Loucy (cell line): Measurements from ENCODE around the gene ASGR2.

ENCODE experiments used
- EZH2phosphoT487 ChIP-seq: fragments of 200-600 bp; IDR thresholded peaks from 2 replicates; pipeline ENCODE4 v1.6.1; 2018; ENCODE audit warnings: antibody characterized with exemption, mild to moderate bottlenecking, moderate library complexity, borderline replicate concordance
- TF ChIP-seq, protein P1 (sequence below): fragments of 200-600 bp; sonication (generic); conservative IDR thresholded peaks from 2 replicates; pipeline ENCODE4 v1.5.1; 2014; ENCODE audit warnings: mild to moderate bottlenecking, antibody characterized with exemption, low read length

DNA sequence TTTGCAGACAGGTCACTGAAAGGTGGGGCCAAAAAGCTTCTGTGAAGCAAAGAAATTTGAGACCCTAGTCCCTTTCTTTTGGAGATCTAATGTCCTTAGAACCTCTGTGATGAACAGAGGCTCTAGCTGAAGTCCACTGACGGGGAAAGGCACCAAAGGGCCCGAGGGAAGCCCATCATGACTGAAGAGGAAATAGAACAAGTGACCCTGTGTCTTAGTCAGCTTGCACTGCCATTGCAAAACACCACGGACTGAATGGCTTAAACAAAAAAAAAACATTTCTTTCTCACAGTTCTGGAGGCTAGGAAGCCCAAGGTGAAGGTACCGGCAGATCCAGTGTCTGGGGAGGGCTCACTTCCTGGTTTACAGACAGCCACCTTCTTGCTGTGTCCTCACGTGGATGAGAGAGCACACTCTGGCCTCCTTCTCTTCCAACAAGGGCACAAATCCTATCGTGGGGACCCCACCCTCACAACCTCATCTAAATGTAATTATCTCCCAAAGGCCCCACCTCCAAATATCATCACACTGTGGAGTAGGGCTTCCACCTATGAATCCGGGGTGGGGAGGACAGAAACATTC, 24.3 kb upstream of the ASGR2 start:
- TF ChIP-seq EZH2phosphoT487, result no peak
- TF ChIP-seq, protein P1, sequence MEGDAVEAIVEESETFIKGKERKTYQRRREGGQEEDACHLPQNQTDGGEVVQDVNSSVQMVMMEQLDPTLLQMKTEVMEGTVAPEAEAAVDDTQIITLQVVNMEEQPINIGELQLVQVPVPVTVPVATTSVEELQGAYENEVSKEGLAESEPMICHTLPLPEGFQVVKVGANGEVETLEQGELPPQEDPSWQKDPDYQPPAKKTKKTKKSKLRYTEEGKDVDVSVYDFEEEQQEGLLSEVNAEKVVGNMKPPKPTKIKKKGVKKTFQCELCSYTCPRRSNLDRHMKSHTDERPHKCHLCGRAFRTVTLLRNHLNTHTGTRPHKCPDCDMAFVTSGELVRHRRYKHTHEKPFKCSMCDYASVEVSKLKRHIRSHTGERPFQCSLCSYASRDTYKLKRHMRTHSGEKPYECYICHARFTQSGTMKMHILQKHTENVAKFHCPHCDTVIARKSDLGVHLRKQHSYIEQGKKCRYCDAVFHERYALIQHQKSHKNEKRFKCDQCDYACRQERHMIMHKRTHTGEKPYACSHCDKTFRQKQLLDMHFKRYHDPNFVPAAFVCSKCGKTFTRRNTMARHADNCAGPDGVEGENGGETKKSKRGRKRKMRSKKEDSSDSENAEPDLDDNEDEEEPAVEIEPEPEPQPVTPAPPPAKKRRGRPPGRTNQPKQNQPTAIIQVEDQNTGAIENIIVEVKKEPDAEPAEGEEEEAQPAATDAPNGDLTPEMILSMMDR, result no peak
